Body of pancreas (tissue), 4 donors: ENCODE measurements around the gene NOL3.

Source experiments
- POLR2A ChIP-seq, 3 donors: fragments of 450-650 bp; IDR thresholded peaks; one replicate each; pipeline ENCODE4 v1.6.1; 2016; ENCODE audit warnings: antibody characterized with exemption in 3 of 3, mild to moderate bottlenecking in 2 of 3
- TF ChIP-seq, protein P1 (sequence below), 7 experiments: fragments of 450-650 bp in 4 of 7; fragments of 200-600 bp in 3 of 7; sonication (generic) in 3 of 7; IDR thresholded peaks; one replicate each; pipeline ENCODE4 v1.5.1; 2016 to 2019; ENCODE audit warnings: antibody characterized with exemption in 7 of 7

DNA sequence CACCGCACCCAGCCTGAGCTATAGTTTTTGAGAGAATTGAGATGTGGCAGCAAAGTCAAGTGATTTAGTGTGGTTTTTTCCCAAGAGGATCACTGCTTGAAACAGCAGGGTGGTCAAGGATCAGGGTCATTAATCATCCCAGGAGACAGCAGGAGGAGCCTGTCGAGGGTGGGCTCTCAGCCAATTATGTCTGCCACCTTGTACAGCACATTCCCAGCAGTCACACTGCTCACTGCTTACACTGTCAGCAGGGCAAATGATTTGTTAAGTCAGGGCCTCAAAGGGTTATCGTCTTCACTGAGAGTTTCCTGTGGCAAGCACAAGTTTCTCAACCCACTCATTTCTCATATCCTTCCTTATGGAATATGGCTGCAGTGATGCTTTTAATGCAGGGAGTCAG, 32.7 kb upstream of the NOL3 start:
- TF ChIP-seq, protein P1, sequence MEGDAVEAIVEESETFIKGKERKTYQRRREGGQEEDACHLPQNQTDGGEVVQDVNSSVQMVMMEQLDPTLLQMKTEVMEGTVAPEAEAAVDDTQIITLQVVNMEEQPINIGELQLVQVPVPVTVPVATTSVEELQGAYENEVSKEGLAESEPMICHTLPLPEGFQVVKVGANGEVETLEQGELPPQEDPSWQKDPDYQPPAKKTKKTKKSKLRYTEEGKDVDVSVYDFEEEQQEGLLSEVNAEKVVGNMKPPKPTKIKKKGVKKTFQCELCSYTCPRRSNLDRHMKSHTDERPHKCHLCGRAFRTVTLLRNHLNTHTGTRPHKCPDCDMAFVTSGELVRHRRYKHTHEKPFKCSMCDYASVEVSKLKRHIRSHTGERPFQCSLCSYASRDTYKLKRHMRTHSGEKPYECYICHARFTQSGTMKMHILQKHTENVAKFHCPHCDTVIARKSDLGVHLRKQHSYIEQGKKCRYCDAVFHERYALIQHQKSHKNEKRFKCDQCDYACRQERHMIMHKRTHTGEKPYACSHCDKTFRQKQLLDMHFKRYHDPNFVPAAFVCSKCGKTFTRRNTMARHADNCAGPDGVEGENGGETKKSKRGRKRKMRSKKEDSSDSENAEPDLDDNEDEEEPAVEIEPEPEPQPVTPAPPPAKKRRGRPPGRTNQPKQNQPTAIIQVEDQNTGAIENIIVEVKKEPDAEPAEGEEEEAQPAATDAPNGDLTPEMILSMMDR (IDR thresholded peaks at IDR 0.05) = no peak
- TF ChIP-seq POLR2A (IDR thresholded peaks at IDR 0.05) = no peak
